ENCODE data around the gene ATP9A. TPM values are rescaled to one million over a fixed set of nuclear protein-coding genes. Genes with fewer than 3 reads are reported as not detected.
"Not testable (repeated sequence)": the region's sequence is repeated elsewhere in the genome, so short reads cannot be mapped to it uniquely, and the experiment has no call there.

Gene ATP9A
- total RNA-seq, 4 donors from 2014 or later, result 52.5 to 72.8 (median 61.7) TPM

DNA sequence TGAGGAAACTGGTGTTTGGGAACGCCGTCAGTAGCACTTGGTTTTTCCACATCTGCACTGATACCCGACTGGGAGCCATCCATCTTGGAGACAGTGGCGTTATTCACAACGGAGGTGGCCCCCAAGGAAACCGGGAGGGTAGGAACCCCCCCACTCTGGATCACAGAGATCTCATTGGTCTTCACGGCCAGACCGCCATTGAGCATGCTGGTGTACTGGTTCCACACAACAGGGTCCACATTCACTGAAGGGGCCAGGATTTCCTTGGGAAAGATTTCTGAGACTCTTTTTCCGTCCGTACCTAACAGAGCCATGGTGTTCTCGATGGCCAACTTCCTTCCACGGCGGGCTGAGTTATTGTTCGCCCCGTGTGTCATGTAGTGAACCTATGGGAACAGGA lies 16.1 kb upstream of the ATP9A start:
- intact Hi-C loops (cut with DNase I), result no loop called here
- Histone ChIP-seq H3K4me1 (no peaks in the 10 kb centered on the region), H3K4me3 (replicated peaks in 1 of 3) (no peak overlapping the region), H3K27ac (no peak overlapping the region), H3K36me3 (no peaks in the 10 kb centered on the region), H3K9me3 (no peaks in the 10 kb centered on the region), H3K27me3 (no peaks in the 10 kb centered on the region)
- TF ChIP-seq, protein P1, sequence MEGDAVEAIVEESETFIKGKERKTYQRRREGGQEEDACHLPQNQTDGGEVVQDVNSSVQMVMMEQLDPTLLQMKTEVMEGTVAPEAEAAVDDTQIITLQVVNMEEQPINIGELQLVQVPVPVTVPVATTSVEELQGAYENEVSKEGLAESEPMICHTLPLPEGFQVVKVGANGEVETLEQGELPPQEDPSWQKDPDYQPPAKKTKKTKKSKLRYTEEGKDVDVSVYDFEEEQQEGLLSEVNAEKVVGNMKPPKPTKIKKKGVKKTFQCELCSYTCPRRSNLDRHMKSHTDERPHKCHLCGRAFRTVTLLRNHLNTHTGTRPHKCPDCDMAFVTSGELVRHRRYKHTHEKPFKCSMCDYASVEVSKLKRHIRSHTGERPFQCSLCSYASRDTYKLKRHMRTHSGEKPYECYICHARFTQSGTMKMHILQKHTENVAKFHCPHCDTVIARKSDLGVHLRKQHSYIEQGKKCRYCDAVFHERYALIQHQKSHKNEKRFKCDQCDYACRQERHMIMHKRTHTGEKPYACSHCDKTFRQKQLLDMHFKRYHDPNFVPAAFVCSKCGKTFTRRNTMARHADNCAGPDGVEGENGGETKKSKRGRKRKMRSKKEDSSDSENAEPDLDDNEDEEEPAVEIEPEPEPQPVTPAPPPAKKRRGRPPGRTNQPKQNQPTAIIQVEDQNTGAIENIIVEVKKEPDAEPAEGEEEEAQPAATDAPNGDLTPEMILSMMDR (IDR thresholded peaks at IDR 0.05), result no peak
- TF ChIP-seq POLR2A (IDR thresholded peaks at IDR 0.05), result no peak
- DNase-seq, result no peak
- WGBS, 2 donors, result 92 to 96% methylated on average over 15 of the region's 15 CpGs

DNA sequence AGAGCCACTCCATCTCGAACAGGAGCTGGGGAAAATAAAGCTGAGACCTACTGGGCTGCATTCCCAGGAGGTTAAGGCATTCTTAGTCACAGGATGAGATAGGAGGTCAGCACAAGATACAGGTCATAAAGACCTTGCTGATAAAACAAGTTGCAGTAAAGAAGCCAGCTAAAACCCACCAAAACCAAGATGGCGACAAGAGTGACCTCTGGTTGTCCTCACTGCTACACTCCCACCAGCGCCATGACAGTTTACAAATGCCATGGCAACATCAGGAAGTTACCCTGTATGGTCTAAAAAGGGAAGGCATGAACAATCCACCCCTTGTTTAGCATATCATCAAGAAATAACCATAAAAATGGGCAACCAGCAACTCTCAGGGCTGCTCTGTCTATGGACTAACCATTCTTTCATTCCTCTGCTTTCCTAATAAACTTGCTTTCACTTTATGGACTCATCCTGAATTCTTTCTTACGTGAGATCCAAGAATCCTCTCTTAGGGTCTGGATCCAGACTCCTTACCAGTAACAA lies 10.1 kb upstream of the ATP9A start:
- intact Hi-C loops (cut with DNase I); H3K4me3 ChIP-seq (replicated peaks in 1 of 3); H3K9me3 ChIP-seq; H3K4me1 ChIP-seq; H3K36me3 ChIP-seq; H3K27me3 ChIP-seq; DNase-seq; H3K27ac ChIP-seq: not testable (repeated sequence)
- WGBS, 2 donors, result 80 to 97% methylated on average over 4 of the region's 4 CpGs

DNA sequence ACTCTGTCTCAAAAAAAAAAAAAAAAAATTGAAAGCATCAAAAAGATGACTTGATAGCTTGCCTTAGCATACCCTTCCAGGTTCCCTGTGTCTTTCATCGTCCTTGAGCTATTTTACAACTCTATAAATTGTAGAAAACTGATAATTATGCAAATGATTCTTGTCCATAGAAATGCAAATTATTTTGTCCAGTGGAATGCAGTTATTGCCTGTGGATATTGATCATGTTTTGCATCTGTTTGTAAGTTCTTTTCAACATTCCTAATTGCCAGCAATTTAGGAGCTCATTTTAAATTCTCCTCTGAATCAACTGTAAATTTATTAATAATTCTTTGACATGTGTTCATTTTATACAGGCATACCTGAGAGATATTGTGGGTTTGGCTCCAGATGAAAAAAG lies 7.1 kb upstream of the ATP9A start:
- H3K9me3 ChIP-seq, result no peaks in the 10 kb centered on the region
- no peaks in the 10 kb centered on the region for H3K4me1 ChIP-seq
- H3K27me3 ChIP-seq, result no peaks in the 10 kb centered on the region
- intact Hi-C loops (cut with DNase I), result no loop called here
- no peak for DNase-seq
- 83 to 93% methylated on average over 1 of the region's 1 CpG for WGBS, 2 donors
- no peak overlapping the region for H3K4me3 ChIP-seq (replicated peaks in 1 of 3)
- no peak overlapping the region for H3K27ac ChIP-seq
- no peaks in the 10 kb centered on the region for H3K36me3 ChIP-seq
- TF ChIP-seq, protein P1 (IDR thresholded peaks at IDR 0.05), result no peak
- no peak for TF ChIP-seq POLR2A (IDR thresholded peaks at IDR 0.05)

DNA sequence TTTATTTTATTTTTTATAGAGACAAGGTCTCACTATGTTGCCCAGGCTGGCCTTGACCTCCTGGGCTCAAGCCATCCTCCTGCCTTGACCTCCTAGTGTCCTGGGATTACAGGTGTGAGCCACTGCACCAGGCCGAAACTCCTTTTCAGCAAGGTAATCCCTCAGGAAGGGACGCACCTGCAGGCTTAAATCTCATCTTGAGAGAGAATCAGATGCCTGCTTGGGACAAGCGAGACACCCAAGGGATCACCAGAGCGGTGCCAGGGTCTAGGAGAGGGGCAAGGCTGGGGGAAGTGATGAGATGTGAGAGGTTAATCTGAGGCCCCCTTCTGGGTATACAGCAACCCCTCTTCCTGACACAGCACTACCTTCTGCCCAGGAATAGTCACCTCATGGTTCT lies 4.0 kb upstream of the ATP9A start:
- Histone ChIP-seq H3K4me1 (no peaks in the 10 kb centered on the region), H3K27ac (no peak overlapping the region), H3K36me3 (no peaks in the 10 kb centered on the region), H3K27me3 (no peaks in the 10 kb centered on the region), H3K4me3 (replicated peaks in 1 of 3) (no peak overlapping the region), H3K9me3 (no peaks in the 10 kb centered on the region)
- WGBS, 2 donors, result 88 to 96% methylated on average over 4 of the region's 4 CpGs
- TF ChIP-seq, protein P1 (IDR thresholded peaks at IDR 0.05), result no peak
- TF ChIP-seq POLR2A (IDR thresholded peaks at IDR 0.05), result no peak
- no peak for DNase-seq
- intact Hi-C loops (cut with DNase I), result no loop called here

DNA sequence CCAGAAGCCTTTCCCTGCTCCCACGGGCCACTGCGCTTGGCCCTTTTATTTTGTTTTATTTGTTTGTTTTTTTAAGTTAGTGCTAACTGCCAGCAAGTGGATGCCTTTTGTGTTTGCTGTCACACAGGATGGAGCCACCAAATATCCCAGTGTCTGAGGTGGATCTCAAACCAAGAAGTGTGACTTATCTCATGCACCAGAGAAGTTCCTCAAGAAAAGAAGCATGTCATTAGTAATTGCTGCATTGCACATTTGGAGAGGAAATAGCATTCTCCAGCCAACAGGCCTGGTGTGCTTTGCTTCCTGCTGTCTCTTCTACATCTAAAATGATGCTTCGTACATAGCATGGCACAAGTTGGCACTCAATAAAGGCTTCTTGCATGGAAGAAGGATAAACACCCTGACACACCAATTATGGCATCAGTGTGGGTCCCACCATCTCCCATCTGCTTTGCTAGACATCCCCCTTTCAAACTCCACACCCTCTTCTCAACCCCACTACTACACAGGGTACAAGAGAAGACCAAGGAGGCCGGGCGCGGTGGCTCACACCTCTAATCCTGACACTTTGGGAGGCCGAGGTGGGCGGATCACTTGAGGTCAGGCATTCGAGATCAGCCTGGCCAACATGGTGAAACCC lies 1.9 kb upstream of the ATP9A start:
- no peaks in the 10 kb centered on the region for H3K36me3 ChIP-seq
- no peak for DNase-seq
- no peak overlapping the region for H3K27ac ChIP-seq
- no peak overlapping the region for H3K4me3 ChIP-seq (replicated peaks in 1 of 3)
- H3K4me1 ChIP-seq, result peaks cover 0 to 4% of the 10 kb centered on the region in 2 donors
- no peaks in the 10 kb centered on the region for H3K9me3 ChIP-seq
- TF ChIP-seq, protein P1 (IDR thresholded peaks at IDR 0.05), result no peak
- TF ChIP-seq POLR2A (IDR thresholded peaks at IDR 0.05), result no peak
- WGBS, 2 donors, result 90 to 94% methylated on average over 9 of the region's 9 CpGs
- no peaks in the 10 kb centered on the region for H3K27me3 ChIP-seq
- intact Hi-C loops (cut with DNase I), result no loop called here
